GM18867 (cell line): Measurements from ENCODE around the gene TNFRSF11A.
A peak's percentile ranks its signal among the peaks of the same experiment; 100 is the strongest.

Experiments used
- ATAC-seq: cut with Tn5 transposase; IDR thresholded peaks from one replicate; pipeline ENCODE4 v1.9.1; 2021; ENCODE audit warnings: mild to moderate bottlenecking, moderate library complexity; ENCODE audit not compliant: unreplicated experiment

The TNFRSF11A gene

DNA sequence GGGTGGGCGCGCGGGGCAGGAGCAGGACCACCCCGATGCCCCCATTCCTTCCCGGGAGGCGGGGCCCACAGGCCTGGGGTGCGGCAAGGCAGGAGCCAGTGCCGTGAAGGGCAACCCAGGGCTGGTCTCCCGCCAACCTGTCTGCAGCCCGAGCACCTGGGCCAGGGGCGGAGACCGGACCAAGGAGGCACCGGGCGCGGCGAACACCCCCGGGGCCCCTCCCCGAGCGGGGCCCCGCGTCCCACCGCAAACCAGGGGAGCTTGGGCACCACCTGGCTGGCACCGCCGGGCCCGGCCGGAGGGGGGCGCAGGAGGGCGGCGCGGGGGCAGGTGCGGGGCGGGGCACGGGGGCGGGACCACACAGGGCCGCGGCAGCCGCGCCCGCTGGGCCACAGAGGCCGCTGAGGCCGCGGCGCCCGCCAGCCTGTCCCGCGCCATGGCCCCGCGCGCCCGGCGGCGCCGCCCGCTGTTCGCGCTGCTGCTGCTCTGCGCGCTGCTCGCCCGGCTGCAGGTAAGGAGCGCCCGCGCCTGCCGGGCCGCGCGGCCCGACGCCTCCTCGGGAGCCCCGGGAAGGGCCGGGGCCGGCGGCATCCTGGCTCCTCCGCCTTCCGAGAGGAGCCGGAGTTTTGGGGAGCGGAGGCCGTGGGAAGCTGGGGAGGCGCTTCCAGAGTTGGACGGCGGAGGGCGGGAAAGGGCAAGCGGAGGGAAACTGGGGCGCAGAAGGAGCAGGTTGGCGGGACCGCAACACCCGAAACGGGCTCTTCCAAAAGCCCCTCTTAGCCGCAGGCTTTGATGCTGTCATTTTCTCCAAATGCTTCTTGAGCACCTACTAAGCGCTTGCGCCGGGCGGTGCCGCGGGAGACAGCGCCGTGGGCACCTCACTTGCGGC lies at the start of gene TNFRSF11A:
TNFRSF11A (plus strand) TSS at position 394 of the 889 bp plus-strand sequence; CDS start at position 437, 43 bp downstream.
- ATAC-seq = peak; percentile 59

DNA sequence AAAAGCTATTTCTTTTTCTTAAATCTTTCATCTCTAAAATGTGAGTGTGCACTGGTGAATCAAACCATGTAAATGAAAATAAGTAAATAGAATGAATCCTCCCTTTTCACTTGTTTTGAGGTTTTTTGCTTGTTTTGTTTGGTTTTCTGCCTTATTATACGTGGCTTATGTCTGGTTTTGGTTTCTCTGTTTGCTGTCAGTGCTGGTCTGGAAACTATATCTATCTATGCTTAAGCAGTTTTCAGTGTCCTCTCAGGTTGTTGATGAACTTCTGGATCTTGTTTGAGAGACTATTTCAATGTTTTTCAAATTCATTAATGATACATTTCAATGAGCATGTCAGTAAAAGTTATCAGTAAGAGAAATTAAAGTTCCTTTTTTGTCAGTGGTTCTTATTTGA lies 48.1 kb upstream of the TNFRSF11A start:
- no peak for ATAC-seq

DNA sequence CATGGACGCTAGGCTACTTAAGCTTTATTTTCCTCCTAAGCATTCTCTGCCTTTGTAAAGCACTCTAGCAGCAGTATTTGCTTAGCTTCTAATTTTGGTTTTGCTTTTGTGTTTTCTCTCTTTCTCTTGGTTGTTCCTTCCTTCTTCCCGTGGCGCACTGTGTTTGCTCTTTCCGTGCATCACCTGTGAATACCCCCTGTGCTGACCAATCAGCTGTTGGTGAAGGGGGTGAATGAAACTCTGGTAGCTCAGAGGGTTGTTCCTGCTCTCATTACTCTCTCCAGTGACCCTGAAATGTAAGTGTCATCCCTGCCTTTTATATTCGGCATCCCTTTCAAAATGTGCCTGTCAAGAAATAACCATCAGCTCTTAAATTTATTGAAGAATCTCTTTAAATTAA lies 45.5 kb upstream of the TNFRSF11A start:
- ATAC-seq = no peak

DNA sequence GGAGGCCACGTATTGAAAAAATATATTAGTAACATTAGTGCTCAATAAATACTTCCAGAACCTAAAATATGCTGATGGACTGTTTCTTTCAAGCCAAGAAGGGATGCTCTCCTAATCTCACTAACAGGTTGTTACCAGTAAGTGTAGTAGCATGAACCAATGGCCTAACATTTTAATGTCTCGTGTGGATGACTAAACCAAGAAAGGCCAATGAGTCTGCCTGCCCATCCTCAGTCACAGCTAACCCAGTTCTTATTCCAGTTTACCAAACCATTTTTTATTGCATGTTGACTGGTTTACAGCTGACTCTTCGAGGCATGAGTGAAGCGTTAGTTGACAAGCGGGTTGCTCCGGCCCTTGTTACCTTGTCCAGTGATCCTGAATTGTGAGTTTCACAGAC lies 45.1 kb upstream of the TNFRSF11A start:
- ATAC-seq = no peak

DNA sequence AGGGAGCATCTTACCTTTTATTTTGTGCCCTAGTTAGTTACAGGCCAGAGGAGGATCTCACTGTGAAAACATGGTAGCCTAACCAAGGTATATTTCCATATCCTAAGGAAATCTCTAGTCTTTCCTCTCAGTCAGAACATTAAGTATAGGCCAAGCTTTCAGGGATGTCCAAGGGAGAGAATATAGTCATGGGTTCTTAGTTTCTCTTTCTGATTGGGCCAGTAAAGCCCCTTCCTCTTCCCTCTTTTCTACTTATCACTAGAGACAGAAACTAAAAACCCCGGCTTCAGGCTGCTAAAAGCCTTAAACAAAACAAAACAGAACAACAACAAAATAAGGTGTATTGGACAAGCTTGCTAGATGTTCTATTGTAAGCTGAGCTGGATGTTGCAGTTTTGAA lies 44.3 kb upstream of the TNFRSF11A start:
- no peak for ATAC-seq

DNA sequence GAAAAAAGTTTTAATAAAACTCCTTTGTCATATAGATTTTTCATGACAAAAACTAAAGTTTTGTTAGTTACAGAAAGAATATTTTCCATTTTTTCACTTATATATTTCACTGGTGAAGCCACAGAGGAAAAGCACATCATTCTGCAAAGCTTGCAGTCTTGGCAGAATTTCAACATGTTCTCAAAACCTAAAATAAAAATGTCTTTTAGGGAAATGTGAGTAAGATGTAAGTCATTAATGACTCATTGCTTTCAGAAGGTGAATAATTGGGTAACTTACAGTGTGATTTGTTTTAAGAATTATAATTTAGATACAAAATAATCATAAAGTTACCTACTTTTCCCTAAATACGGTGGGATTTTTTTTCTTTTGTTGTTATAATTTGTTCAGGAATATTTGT lies 43.4 kb upstream of the TNFRSF11A start:
- ATAC-seq = no peak

DNA sequence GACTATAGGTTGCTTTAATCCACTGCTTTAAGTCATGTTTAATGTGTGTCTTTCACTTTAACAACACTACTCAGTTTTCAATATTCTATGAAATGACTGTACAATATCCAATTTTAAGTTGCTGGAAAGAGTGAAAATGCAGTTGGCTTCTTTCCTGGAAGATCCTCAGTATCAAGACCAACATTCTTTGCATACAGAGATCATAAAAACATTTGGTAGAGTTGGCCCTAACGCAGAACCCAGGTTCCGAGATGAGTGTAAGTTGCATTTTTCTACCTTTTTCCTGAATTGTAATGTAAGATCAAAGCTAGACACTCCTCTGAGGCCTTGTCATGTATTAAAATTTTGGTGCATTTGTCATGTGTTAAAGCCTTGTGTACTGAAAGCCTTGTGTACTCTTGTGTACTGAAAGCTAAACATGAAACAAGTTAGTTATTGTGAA lies 42.9 kb upstream of the TNFRSF11A start:
- ATAC-seq = no peak

DNA sequence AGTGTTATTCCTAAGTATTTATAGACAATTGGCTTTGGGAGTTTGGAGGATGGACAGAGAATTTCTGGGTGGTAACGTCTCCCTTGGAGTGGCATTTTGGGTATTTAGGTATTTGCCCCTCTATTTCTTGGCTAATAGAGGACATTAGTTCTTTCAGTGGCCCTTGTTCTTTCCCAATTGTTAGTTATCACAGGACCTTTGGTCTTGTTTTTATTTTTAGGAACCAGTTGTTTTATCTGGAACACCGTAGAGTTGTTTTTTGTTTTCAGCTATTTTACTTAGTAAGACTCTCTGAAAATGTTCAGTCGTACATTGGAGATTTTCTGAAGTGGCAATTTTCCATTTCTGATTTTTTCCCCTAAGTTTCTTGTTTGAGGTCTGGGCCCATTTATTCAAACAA lies 40.5 kb upstream of the TNFRSF11A start:
- no peak for ATAC-seq

DNA sequence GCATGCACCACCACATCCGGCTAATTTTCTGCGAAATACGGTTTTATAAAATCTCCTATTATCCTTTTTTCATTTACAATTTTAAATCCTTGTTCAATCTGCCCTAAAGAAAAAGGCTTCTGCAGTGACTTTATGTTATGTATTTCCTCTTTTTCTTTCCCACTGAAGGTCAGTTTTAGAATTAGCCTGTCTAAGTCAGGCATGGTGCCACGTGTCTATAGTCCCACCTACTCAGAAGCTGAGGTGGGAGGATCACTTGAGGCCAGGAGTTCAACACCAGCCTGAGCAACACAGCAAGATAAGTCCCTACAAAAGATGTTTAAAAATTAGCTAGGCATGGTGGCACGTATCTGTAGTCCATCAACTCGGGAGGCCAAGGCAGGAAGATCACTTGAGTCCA lies 39.8 kb upstream of the TNFRSF11A start:
- no peak for ATAC-seq

DNA sequence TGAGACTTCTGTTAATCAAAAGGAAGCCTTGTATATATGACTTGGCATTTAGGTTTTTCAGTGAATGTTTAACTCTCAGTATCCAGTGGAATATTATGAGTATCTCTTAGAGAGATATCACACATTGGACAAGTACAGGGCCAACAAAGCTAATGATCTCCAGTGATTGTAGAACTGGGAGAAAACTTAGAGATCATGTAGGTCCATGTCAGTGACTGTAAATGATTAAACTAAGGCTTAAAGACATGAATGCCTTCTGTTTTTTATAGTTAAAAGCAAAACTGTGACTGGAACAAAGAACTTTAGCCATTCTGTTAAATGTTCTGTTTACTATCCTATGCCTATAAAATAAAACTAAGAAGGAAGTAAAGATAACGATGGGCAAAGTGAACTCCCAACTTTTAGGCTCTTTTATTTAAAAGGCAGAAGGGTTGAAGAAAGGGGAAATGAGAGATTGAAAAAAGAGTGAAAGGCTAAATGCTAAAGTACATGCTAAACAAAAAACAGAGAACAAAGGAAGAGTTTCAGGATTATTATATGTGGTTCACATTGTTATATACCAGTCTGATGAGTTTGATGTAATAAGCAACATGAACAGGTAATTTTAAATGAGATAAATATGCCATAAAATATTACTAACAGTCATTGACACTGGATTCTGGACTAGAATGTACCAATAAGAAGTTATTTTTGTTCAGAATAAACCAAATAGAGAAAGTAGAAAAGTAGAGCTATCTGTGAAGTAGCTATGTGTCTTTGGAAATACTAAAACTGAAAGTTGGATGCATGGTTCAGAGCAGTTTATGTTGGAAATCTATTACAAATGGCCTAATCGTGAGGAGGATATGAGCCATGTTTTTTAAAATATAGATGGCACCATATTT lies 37.1 kb upstream of the TNFRSF11A start:
- ATAC-seq = peak; percentile 31

DNA sequence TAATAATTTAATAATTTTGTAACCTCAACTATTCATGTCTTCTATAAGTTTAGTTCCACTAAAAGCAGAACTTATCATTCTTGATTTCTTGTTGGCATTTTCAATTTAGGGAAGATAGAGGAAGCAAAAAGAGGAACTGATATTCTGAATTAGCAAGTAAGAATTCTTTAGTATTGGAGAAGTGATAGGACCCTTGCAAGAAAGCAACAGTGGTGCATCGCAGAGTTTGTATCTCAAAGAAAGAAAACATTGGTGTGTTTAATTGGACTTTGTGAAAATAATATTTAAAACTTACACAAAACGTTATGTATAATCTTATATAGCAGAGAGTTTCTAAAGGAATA lies 36.5 kb upstream of the TNFRSF11A start:
- peak; percentile 64 for ATAC-seq

DNA sequence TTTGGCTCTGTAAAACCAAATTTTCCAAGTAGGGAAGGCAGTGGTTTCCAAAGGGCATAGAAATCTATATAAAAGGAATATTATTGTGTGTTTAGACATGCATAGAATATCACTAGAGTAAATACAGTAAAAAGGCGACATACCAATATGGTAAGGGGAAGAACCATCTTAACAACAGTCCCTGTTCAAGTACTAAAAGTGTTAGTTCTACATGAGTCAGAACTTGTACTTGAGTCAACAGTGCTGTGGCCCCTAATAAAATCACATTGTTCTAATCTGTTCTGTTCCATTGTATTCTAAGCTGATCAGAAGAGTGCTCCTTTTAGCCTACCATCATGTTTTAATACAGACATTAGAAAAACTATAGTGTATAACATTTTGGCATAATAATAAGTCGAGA lies 36.1 kb upstream of the TNFRSF11A start:
- peak; percentile 42 for ATAC-seq

DNA sequence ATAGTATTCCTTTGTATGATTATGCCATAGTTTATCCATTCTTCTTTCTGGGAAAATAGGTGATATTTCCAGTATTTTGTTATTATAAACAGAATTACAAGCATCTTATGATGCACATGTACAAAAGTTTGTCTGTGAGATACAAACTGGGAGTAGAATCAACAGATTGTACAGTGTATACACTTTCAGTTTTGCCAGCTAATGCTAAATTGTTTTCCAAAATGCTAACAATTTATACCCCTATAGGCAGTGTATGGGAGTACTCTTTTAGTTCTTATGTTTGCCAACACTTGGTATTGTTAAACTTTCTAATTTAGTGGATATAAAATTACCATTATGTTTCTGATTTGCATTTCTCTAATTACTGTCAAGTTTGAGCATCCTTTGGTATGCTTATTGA lies 31.0 kb upstream of the TNFRSF11A start:
- no peak for ATAC-seq

DNA sequence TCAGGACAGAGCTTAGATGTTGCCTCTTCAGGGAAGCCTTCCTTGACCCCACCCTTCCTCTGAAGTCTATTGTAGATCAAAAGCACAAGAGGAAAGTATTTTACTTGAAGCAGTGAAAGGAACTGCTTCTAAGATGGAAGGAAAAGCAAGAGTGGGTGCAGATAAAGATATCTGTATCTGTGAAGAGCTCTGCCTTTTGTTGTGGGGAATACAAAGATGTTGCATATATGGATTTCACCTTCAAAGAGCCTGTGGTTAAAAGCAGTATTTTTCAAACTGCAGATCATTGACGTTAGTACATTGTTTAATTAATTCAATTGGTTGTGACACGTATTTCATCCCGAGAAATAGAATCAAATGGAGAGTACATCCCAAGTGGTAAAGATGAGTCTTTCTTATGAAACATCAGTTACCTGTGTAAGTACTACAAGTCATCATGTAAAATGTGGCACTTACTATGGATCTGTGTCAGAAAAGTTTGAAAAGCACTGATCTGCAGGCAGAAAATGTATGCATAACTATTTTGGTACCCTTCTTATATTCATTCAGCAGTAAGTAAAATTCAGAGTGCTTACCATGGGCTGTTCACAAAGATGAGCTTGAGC lies 24.6 kb upstream of the TNFRSF11A start:
- ATAC-seq = no peak

DNA sequence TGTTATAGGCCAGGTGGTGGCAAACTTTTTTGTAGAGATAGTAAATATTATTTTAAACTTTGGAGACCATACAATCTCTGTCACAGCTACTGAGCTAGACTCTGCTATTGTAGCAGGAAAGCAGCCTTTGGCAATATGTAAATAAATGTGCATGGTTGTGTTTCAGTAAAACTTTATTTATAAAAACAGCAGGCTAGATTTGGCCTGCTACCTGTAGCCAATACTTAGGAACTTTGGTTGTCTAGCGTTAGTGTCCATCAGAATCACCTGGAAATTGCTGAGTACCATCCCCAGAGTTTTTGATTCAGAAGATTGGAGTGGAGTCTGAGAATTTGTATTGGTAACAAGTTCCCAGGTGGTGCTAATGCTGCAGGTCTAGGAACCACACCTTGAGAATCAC lies 23.8 kb upstream of the TNFRSF11A start:
- ATAC-seq = no peak

DNA sequence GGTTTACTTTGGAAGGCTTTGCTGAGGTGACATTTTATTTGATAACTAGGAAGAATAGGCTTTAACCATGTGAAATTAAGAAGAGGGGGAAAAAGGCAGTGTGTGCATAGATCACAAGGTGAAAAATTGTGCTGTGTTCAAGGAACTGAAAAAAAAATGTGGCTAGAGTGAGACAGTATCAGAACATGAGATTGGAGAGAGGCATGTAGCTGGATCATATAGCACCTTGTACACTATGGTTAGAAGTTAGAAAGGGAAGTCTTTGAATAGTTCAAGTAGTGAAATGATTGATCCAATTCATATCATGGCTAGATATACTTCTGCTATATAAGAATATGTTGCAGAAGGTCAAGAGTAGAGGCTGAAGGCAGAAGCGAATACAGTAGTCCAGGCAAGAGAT lies 12.3 kb upstream of the TNFRSF11A start:
- peak; percentile 68 for ATAC-seq

DNA sequence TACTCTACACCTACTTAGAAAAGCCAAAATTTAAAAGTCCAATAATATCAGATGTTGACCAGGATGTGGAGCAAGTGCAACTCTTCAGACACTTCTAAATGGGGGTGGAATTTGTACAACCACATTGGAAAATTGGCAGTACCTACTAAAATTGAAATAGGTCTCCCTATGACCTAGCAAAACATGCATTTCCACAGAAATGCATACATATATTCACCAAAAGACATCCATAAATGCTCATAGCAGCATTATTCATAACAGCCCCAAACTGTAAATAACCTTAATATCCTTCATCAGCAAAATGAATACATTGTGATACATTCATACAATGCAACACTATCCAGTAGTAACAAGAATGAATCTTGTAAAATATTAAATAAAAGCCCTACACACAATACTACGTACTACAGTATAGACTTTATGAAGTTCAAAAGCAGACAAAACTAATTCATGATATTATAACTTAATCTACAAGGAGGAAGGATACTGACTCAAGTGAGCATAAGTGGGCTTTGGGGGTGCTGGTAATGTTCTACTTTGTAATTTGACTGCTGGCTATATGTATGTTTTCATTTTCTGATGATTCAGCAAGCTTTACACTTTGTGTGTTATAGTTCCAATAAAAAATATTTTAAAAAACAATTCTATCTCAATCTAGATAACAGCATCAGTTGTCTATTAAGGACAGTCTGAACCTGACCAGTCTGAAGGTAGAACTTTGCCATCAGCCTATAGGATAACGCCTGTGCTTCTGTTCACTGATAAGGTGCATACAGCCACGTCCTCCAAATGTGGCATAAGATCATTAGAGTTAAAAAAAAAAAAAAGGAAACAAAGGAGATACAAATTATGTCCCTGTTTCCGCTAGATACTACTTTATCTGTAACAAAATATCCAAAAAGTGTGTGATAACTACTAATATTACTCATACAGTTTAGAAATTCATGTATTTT lies 6.6 kb upstream of the TNFRSF11A start:
- ATAC-seq = no peak

DNA sequence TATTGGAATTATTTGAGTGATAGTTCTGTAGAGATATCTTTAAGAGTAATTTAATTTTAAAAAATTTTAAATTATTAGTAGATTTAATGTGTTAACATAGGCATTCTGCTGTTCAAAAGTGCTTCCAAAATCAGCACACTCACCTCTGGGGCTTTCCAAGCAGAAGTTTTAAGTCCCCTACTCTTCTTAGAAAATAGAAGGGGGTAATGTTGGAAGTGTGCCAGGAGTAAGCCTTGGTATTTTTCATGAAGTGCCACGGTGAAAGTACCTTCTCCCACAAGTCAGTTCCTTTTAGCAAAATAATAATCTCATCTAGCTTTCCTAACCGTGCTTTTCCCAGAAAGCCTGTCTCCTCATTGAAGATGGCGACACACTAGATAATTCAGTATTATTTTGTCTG lies 3.9 kb upstream of the TNFRSF11A start:
- ATAC-seq = no peak

DNA sequence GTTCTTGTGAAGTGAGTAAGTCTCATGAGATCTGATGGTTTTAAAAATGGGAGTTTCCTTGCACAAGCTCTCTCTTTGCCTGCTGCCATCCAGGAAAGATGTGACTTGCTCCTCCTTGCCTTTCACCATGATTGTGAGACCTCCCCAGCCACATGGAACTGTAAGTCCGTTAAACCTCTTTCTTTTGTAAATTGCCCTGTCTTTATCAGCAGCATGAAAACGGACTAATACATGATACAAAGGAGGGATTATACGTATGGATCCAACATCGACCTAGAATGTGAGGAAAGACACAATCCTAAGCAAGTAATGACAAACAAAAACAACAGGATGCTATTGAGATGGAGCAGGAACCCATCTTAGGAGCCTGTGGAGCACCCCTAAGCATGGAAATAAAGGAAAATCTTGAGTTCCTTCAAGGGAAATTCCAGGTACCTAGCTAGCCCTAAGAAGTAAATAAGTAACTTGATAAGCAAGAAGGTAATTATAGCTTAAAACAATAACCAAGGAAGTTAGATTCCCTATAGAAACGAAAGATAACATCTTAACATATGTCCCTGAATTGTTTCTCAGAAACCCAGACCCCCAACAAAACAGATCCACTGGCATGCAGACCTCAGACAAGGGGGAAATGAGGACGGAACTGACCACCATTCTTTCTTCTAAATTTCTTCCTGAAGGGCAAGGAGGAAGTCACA lies 1.5 kb upstream of the TNFRSF11A start:
- ATAC-seq = no peak
